K562 (cell line): ENCODE data around the gene CNOT4. TPM values are rescaled to one million over a fixed set of nuclear protein-coding genes. Genes with fewer than 3 reads are reported as not detected.

Experiments
- ATF1 ChIP-seq, 2 experiments: fragments of 450-650 bp in 1 of 2; IDR thresholded peaks; 2 replicates each; pipeline ENCODE4 v1.6.1; 2016; ENCODE audit warnings: missing compliant biosample characterization in 1 of 2, missing genetic modification characterization in 1 of 2
- BRD4 ChIP-seq: fragments of 200-600 bp; sonication (generic); IDR thresholded peaks from 2 replicates; pipeline ENCODE4 v1.6.1; 2017; ENCODE audit warnings: inconsistent platforms
- CCNT2 ChIP-seq: IDR thresholded peaks from 2 replicates; pipeline ENCODE4 v1.6.1; 2011; ENCODE audit warnings: borderline replicate concordance, low read depth, mild to moderate bottlenecking, moderate library complexity, mixed read lengths, low read length; ENCODE audit not compliant: insufficient read length; ENCODE audit errors: extremely low read depth
- DIDO1 ChIP-seq: fragments of 450-650 bp; IDR thresholded peaks from 2 replicates; pipeline ENCODE4 v1.6.1; 2016; ENCODE audit warnings: low read depth, missing biosample characterization, missing genetic modification characterization
- EP300 ChIP-seq: IDR thresholded peaks from 2 replicates; pipeline ENCODE4 v1.6.1; 2012; ENCODE audit warnings: low read length, improper control_type of control experiment
- ETV1 ChIP-seq: fragments of 450-650 bp; conservative IDR thresholded peaks from 2 replicates; pipeline ENCODE4 v1.6.1; 2016; ENCODE audit warnings: missing genetic modification characterization, control low read depth, low read depth, missing compliant biosample characterization
- GABPA ChIP-seq: fragments of 200-800 bp; sonication (Bioruptor generic); conservative IDR thresholded peaks from 2 replicates; pipeline ENCODE4 v1.6.1; 2016; ENCODE audit warnings: low read depth, missing genetic modification characterization, missing compliant biosample characterization
- HNRNPLL ChIP-seq: fragments of 200-400 bp; formaldehyde crosslinking; IDR thresholded peaks from 2 replicates; pipeline ENCODE4 v1.6.1; 2017; ENCODE audit warnings: low read length, low read depth, mild to moderate bottlenecking; ENCODE audit not compliant: poor library complexity, severe bottlenecking
- HNRNPUL1 ChIP-seq: fragments of 200-400 bp; formaldehyde crosslinking; IDR thresholded peaks from 2 replicates; pipeline ENCODE4 v1.6.1; 2017; ENCODE audit warnings: low read length
- KDM1A ChIP-seq, 2 experiments: fragments of 450-650 bp; IDR thresholded peaks; 2 replicates each; pipeline ENCODE4 v1.6.1; 2016; ENCODE audit warnings: mild to moderate bottlenecking in 2 of 2
- MTA2 ChIP-seq: fragments of 450-650 bp; IDR thresholded peaks from 2 replicates; pipeline ENCODE4 v1.6.1; 2016; ENCODE audit warnings: low read depth
- NBN ChIP-seq: fragments of 450-650 bp; IDR thresholded peaks from 2 replicates; pipeline ENCODE4 v1.6.1; 2016; ENCODE audit warnings: low read depth, mild to moderate bottlenecking
- NCOA1 ChIP-seq: fragments of 450-650 bp; IDR thresholded peaks from 2 replicates; pipeline ENCODE4 v1.6.1; 2016; ENCODE audit warnings: low read depth
- NCOA6 ChIP-seq: fragments of 450-650 bp; IDR thresholded peaks from 2 replicates; pipeline ENCODE4 v1.6.1; 2017; ENCODE audit warnings: mild to moderate bottlenecking
- NR2C1 ChIP-seq, 2 experiments: fragments of 450-650 bp; IDR thresholded peaks; 2 replicates each; pipeline ENCODE4 v1.6.1; 2017; ENCODE audit warnings: mild to moderate bottlenecking in 2 of 2, antibody characterized with exemption in 1 of 2, inconsistent platforms in 1 of 2, missing compliant biosample characterization in 1 of 2, missing genetic modification characterization in 1 of 2
- PCBP2 ChIP-seq: fragments of 200-400 bp; formaldehyde crosslinking; IDR thresholded peaks from 2 replicates; pipeline ENCODE4 v1.6.1; 2018; ENCODE audit warnings: low read length, low read depth, mild to moderate bottlenecking, moderate library complexity; ENCODE audit not compliant: poor library complexity, severe bottlenecking
- RBBP5 ChIP-seq: fragments of 200-600 bp; sonication (generic); IDR thresholded peaks from 2 replicates; pipeline ENCODE4 v1.6.1; 2012; ENCODE audit warnings: borderline replicate concordance, mild to moderate bottlenecking, low read length, control low read depth, inconsistent platforms; ENCODE audit not compliant: insufficient read depth, poor library complexity, severe bottlenecking
- RFX1 ChIP-seq: fragments of 450-650 bp; IDR thresholded peaks from 2 replicates; pipeline ENCODE4 v1.6.1; 2016; ENCODE audit warnings: mild to moderate bottlenecking, moderate library complexity
- SMARCB1 ChIP-seq: IDR thresholded peaks from 2 replicates; pipeline ENCODE4 v1.6.1; 2011; ENCODE audit warnings: improper control_type of control experiment, low read depth; ENCODE audit not compliant: insufficient read length
- U2AF1 ChIP-seq: fragments of 200-400 bp; formaldehyde crosslinking; optimal IDR thresholded peaks from 2 replicates; pipeline ENCODE3; 2017; ENCODE audit warnings: mild to moderate bottlenecking, low read depth, low read length, moderate library complexity
- ZBTB8A ChIP-seq: fragments of 450-650 bp; IDR thresholded peaks from 2 replicates; pipeline ENCODE4 v1.6.1; 2018; ENCODE audit warnings: mild to moderate bottlenecking, moderate library complexity; ENCODE audit not compliant: partially characterized antibody
- ZC3H4 ChIP-seq: sonication (generic); formaldehyde crosslinking; IDR thresholded peaks from 2 replicates; pipeline ENCODE4 v1.9.0; 2021; ENCODE audit warnings: missing genetic modification reagents, borderline replicate concordance
- ZKSCAN3 ChIP-seq: fragments of 250-450 bp; sonication (Bioruptor Pico); IDR thresholded peaks from 2 replicates; pipeline ENCODE4 v1.4.0; 2020
- ZNF445 ChIP-seq: fragments of 250-450 bp; sonication (Bioruptor Pico); IDR thresholded peaks from 2 replicates; pipeline ENCODE4 v1.4.0; 2020; ENCODE audit warnings: low read depth, mild to moderate bottlenecking, moderate library complexity
- ZNF707 ChIP-seq: fragments of 250-450 bp; sonication (Bioruptor Pico); conservative IDR thresholded peaks from 2 replicates; pipeline ENCODE4 v1.8.0; 2022; ENCODE audit warnings: inconsistent platforms, mild to moderate bottlenecking, moderate library complexity
- polyA plus RNA-seq, 8 experiments: library from polyadenylated mRNA; depleted of rRNA in 4 of 8; stranded (reverse) in 5 of 8; unstranded in 3 of 8; fragments of >200 nt; fragmentation: Nextera tagmentation in 2 of 8; fragmentation: Illumina TruSeq in 1 of 8; extraction: Ambion mirVana in 2 of 8; extraction: Trizol in 1 of 8; gene quantifications; 2 replicates each; pipeline versions ENCODE4 v1.2.1 to v1.2.3, GENCODE V29; 2011 to 2014; ENCODE audit warnings: inconsistent platforms in 1 of 8, missing spikeins in 1 of 8
- total RNA-seq, 7 experiments: library from RNA; depleted of rRNA in 6 of 7; stranded (reverse); fragments of >200 nt in 6 of 7; fragmentation: Illumina TruSeq in 2 of 7; extraction: Trizol in 2 of 7; gene quantifications; 2 replicates each; pipeline versions ENCODE4 v1.2.1 to v1.2.3, GENCODE V29; 2011 to 2021; ENCODE audit warnings: low replicate concordance in 1 of 7
- TF ChIP-seq, protein P1 (sequence below), 2 experiments: fragments of 150-350 bp in 1 of 2; IDR thresholded peaks; 2 replicates each; pipeline ENCODE4 v1.6.1; 2012 to 2016; ENCODE audit warnings: low read depth in 2 of 2, low read length in 2 of 2, mild to moderate bottlenecking in 1 of 2, moderate library complexity in 1 of 2
- TF ChIP-seq, protein P2 (sequence below): fragments of 200-800 bp; sonication (Bioruptor generic); IDR thresholded peaks from 2 replicates; pipeline ENCODE4 v1.6.1; 2017; ENCODE audit warnings: missing genetic modification characterization, missing compliant biosample characterization

Gene CNOT4
- total and polyA plus RNA-seq, 9 of the 15 experiments (the other 6 are each of a cell fraction or from before 2014, with no cell fraction given) = 8.6 to 24.1 (median 15.4) TPM

DNA sequence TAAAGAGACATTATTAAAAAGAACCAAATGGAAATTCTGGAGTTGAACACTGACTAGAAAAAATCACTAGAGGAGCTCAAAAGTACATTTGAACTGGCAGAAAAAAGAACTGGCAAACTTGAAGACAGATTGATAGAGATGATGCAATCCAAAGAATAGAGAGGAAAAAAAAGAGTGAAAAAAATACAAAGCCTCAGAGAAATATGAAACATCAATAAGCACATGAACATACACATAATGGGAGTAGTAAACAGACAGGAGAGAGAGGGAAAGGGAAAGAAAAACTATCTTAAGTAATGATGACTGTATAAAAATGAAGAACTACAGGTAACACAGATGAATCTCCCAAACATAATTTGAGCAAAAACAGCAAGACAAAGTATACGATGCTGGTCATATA lies 61.1 kb downstream of the CNOT4 start (continued):
- TF ChIP-seq, protein P1, sequence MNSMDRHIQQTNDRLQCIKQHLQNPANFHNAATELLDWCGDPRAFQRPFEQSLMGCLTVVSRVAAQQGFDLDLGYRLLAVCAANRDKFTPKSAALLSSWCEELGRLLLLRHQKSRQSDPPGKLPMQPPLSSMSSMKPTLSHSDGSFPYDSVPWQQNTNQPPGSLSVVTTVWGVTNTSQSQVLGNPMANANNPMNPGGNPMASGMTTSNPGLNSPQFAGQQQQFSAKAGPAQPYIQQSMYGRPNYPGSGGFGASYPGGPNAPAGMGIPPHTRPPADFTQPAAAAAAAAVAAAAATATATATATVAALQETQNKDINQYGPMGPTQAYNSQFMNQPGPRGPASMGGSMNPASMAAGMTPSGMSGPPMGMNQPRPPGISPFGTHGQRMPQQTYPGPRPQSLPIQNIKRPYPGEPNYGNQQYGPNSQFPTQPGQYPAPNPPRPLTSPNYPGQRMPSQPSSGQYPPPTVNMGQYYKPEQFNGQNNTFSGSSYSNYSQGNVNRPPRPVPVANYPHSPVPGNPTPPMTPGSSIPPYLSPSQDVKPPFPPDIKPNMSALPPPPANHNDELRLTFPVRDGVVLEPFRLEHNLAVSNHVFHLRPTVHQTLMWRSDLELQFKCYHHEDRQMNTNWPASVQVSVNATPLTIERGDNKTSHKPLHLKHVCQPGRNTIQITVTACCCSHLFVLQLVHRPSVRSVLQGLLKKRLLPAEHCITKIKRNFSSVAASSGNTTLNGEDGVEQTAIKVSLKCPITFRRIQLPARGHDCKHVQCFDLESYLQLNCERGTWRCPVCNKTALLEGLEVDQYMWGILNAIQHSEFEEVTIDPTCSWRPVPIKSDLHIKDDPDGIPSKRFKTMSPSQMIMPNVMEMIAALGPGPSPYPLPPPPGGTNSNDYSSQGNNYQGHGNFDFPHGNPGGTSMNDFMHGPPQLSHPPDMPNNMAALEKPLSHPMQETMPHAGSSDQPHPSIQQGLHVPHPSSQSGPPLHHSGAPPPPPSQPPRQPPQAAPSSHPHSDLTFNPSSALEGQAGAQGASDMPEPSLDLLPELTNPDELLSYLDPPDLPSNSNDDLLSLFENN (IDR thresholded peaks at IDR 0.05; ENCODE audit: low read depth in 2 of 2, low read length in 2 of 2) = no peak
- TF ChIP-seq ETV1 (no peak), ZC3H4 (CRISPR knock-in tag) (no peak), NR2C1 (IDR thresholded peaks at IDR 0.05) (no peak), NR2C1 (tag; IDR thresholded peaks at IDR 0.05) (no peak), RBBP5 (no peak), ATF1 (CRISPR knock-in tag; IDR thresholded peaks at IDR 0.05) (no peak), ATF1 (tag; IDR thresholded peaks at IDR 0.05) (no peak), ZNF707 (CRISPR knock-in tag) (no peak), ZBTB8A (no peak), HNRNPLL (no peak), HNRNPUL1 (no peak), GABPA (no peak), BRD4 (no peak), NBN (0 out of 2 replicates have a peak, but pooled peaks have one; percentile 34), KDM1A (IDR thresholded peaks at IDR 0.05) (no peak), RFX1 (no peak), CCNT2 (no peak), PCBP2 (no peak), ZNF445 (CRISPR knock-in tag) (no peak), MTA2 (no peak), EP300 (no peak), U2AF1 (no peak), DIDO1 (tag) (no peak), SMARCB1 (no peak), ZKSCAN3 (CRISPR knock-in tag) (no peak), NCOA6 (no peak), NCOA1 (0 out of 2 replicates have a peak, but pooled peaks have one; percentile 27)
- TF ChIP-seq, protein P2, sequence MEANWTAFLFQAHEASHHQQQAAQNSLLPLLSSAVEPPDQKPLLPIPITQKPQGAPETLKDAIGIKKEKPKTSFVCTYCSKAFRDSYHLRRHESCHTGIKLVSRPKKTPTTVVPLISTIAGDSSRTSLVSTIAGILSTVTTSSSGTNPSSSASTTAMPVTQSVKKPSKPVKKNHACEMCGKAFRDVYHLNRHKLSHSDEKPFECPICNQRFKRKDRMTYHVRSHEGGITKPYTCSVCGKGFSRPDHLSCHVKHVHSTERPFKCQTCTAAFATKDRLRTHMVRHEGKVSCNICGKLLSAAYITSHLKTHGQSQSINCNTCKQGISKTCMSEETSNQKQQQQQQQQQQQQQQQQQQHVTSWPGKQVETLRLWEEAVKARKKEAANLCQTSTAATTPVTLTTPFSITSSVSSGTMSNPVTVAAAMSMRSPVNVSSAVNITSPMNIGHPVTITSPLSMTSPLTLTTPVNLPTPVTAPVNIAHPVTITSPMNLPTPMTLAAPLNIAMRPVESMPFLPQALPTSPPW (CRISPR knock-in tag) = no peak
